ENCODE data around the gene PRSS57. TPM values are rescaled to one million over a fixed set of nuclear protein-coding genes. Genes with fewer than 3 reads are reported as not detected.

PRSS57 gene
- polyA plus RNA-seq, 1 donor (not counting 4 experiments of a cell fraction or from before 2014, with no cell fraction given) = not detected

GRCh38 chr19:679418-680286 is 15.6 kb downstream of the PRSS57 start:
- H3K27me3 ChIP-seq (ENCODE audit: control insufficient read depth, extremely low read depth, insufficient read depth, low read length) = no peaks in the 10 kb centered on the region
- peaks cover 26% of the 10 kb centered on the region for H3K4me1 ChIP-seq (ENCODE audit: control insufficient read depth, extremely low read depth, insufficient read depth, low read length)
- peaks cover 21% of the 10 kb centered on the region for H4K20me1 ChIP-seq (ENCODE audit: control insufficient read depth, extremely low read depth, insufficient read depth, low read length)
- H3K79me2 ChIP-seq (ENCODE audit: control insufficient read depth, insufficient read depth, low read length) = peaks cover 23% of the 10 kb centered on the region
- peak overlapping the region; percentile 90 for H3K4me2 ChIP-seq (ENCODE audit: control insufficient read depth, extremely low read depth, insufficient read depth, low read depth, low read length)
- FAIRE-seq (no peak), DNase-seq (ENCODE audit: low read depth, low spot score) (no peak)
- TF ChIP-seq CTCF (optimal IDR thresholded peaks at IDR 0.05 in 1 of 3, IDR thresholded peaks at IDR 0.05 in 1 of 3, conservative IDR thresholded peaks at IDR 0.05 in 1 of 3; ENCODE audit: extremely low read depth in 1 of 3, insufficient read depth in 2 of 3, low read length in 3 of 3) (peak in 1 of 3 experiments; percentile 3), EZH2 (IDR thresholded peaks at IDR 0.05; ENCODE audit: low read length) (no peak)
- dilution Hi-C loops (cut with MboI; ENCODE audit: extremely low pct_ligation_motif_present, low sequenced_read_pairs) = no loop called here
- no peak overlapping the region for H2AFZ ChIP-seq (ENCODE audit: control insufficient read depth, low read length)
- H3K9ac ChIP-seq (ENCODE audit: control insufficient read depth, extremely low read depth, insufficient read depth, low read length) = peak overlapping the region; percentile 64
- no peaks in the 10 kb centered on the region for H3K9me3 ChIP-seq (ENCODE audit: control insufficient read depth, low read depth, low read length)
- peaks cover 2% of the 10 kb centered on the region for H3K9me1 ChIP-seq (ENCODE audit: control insufficient read depth, extremely low read depth, insufficient read depth, low read length)
- peaks cover 9 to 29% of the 10 kb centered on the region in 2 experiments for H3K36me3 ChIP-seq (ENCODE audit: control insufficient read depth in 2 of 2, extremely low read depth in 1 of 2, insufficient read depth in 2 of 2, low read length in 2 of 2)
- H3K4me3 ChIP-seq (ENCODE audit: control insufficient read depth in 2 of 3, extremely low read depth in 1 of 3, insufficient read depth in 2 of 3, low read depth in 1 of 3, low read length in 3 of 3) = peak overlapping the region; percentile 26 to 66 (median 65)
- peak overlapping the region; percentile 70 for H3K27ac ChIP-seq (ENCODE audit: control insufficient read depth, insufficient read depth, low read length)

- peaks cover 21% of the 10 kb centered on the region for H4K20me1 ChIP-seq (ENCODE audit: control insufficient read depth, extremely low read depth, insufficient read depth, low read length)
- H3K27ac ChIP-seq (ENCODE audit: control insufficient read depth, insufficient read depth, low read length) = peak overlapping the region; percentile 93
- DNase-seq (ENCODE audit: low read depth, low spot score) (no peak), FAIRE-seq (no peak)
- dilution Hi-C loops (cut with MboI; ENCODE audit: extremely low pct_ligation_motif_present, low sequenced_read_pairs) = no loop called here
- TF ChIP-seq CTCF (optimal IDR thresholded peaks at IDR 0.05 in 1 of 3, IDR thresholded peaks at IDR 0.05 in 1 of 3, conservative IDR thresholded peaks at IDR 0.05 in 1 of 3; ENCODE audit: extremely low read depth in 1 of 3, insufficient read depth in 2 of 3, low read length in 3 of 3) = no peak
- TF ChIP-seq EZH2 (IDR thresholded peaks at IDR 0.05; ENCODE audit: low read length) = no peak
- H3K79me2 ChIP-seq (ENCODE audit: control insufficient read depth, insufficient read depth, low read length) = peaks cover 23% of the 10 kb centered on the region
- no peak overlapping the region for H2AFZ ChIP-seq (ENCODE audit: control insufficient read depth, low read length)
- peak overlapping the region; percentile 26 to 66 (median 59) for H3K4me3 ChIP-seq (ENCODE audit: control insufficient read depth in 2 of 3, extremely low read depth in 1 of 3, insufficient read depth in 2 of 3, low read depth in 1 of 3, low read length in 3 of 3)
- no peaks in the 10 kb centered on the region for H3K9me3 ChIP-seq (ENCODE audit: control insufficient read depth, low read depth, low read length)
- H3K27me3 ChIP-seq (ENCODE audit: control insufficient read depth, extremely low read depth, insufficient read depth, low read length) = no peaks in the 10 kb centered on the region
- H3K4me1 ChIP-seq (ENCODE audit: control insufficient read depth, extremely low read depth, insufficient read depth, low read length) = peaks cover 26% of the 10 kb centered on the region
- peaks cover 2% of the 10 kb centered on the region for H3K9me1 ChIP-seq (ENCODE audit: control insufficient read depth, extremely low read depth, insufficient read depth, low read length)
- H3K36me3 ChIP-seq (ENCODE audit: control insufficient read depth in 2 of 2, extremely low read depth in 1 of 2, insufficient read depth in 2 of 2, low read length in 2 of 2) = peaks cover 9 to 29% of the 10 kb centered on the region in 2 experiments
- peak overlapping the region; percentile 52 for H3K9ac ChIP-seq (ENCODE audit: control insufficient read depth, extremely low read depth, insufficient read depth, low read length)
- peak overlapping the region; percentile 90 for H3K4me2 ChIP-seq (ENCODE audit: control insufficient read depth, extremely low read depth, insufficient read depth, low read depth, low read length)
Observed at GRCh38 chr19:678791-679388, 16.4 kb downstream of the PRSS57 start.

Measured in keratinocyte (primary cell).